GM21723 (cell line): ENCODE results near the gene ZNF684.
"Not testable (repeated sequence)": the region's sequence is repeated elsewhere in the genome, so short reads cannot be mapped to it uniquely, and the experiment has no call there.

Experiments used
- ATAC-seq: cut with Tn5 transposase; IDR thresholded peaks from one replicate; pipeline ENCODE4 v1.9.1; 2021; ENCODE audit warnings: mild to moderate bottlenecking, moderate library complexity; ENCODE audit not compliant: unreplicated experiment

Gene ZNF684

GRCh38 chr1:40567825-40568224 is 36.4 kb downstream of the ZNF684 start:
- ATAC-seq = no peak

DNA sequence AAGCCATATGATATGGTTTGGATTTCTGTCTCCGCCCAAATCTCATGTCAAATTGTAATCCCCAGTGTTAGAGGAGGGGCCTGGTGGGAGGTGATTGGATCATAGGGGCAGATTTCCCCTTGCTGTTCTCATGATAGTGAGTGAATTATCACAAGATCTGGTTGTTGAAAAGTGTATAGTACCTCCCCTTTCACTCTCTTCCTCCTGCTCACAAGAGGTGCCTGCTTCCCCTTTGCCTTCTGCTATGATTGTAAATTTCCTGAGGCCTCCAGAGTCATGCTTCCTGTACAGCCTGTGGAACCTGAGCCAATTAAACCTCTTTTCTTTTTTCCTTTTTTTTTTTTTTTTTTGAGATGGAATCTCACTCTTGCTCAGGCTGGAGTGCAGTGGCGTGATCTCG is 43.4 kb downstream of the ZNF684 start:
- ATAC-seq = not testable (repeated sequence)

- no peak for ATAC-seq
These were observed 43.9 kb downstream of the ZNF684 start for GRCh38 chr1:40575336-40575735.

DNA sequence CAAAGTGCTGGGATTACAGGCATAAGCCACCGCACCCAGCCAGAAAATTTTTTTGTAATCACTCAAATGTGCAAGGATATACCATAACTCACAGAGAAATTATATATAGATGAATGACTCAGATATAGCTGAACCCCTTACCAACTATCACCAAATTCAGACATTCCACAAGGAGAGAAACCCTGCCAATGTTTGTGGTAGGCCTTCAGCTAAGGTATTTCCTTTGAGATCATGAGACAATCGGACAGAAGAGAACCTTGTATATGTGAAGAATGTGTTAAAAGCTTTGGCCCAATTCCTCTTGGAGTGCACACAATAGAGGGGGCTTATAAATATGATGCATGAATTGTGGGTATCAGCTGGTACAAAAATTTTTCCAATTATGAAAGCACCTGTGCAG is 50.7 kb downstream of the ZNF684 start:
- ATAC-seq = no peak

- ATAC-seq = no peak
These were observed 52.5 kb downstream of the ZNF684 start for GRCh38 chr1:40583980-40584379.

DNA sequence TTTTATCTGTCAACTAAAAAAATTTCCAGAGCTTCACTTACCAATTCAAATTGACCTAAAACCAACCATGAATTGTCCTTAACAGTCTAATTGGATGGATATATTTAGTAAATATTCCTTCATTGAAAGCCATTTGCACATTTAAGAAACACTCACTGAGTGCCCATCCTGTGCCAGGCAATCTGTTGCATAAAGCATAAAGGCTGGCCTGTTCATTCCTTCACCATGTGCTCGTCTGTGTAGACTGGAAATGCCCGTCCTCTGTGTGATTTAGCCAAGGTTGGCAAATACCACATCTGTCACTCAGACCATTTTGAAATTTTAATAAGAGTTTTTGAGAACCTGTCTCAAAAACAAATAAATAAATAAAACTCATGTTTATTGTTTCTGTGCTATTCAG is 57.1 kb downstream of the ZNF684 start:
- no peak for ATAC-seq

DNA sequence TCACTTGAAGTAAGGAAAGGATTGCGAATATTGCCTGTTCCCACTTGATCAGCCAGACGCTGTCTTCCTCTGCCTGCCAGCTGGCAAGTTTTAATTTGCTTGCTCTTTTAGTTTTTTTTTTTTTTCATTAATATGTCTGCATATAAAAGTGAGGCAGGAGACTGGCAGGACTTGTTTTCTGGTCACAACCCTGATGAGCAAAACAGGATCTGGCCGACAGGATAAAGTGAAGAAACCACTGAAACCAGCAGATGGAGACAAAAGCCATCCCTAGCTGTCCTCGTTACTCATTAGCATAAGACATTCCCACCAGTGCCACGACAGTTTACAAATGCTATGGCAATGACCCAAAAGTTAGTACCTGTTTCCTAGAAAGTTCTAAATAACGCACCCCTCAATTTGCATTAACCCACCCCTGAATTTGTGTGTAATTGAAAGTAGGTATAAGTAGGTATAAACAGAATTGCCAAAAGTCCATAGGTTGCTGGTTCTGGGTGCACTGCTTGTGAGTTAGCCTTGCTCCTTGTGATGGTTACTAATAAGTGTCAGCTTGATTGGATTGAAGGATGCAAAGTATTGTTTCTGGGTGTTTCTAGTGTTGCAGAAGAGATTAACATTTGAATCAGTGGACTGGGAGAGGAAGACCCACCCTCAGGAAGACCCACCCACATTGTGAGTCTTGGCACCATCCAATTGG is 60.8 kb downstream of the ZNF684 start:
- ATAC-seq = no peak

- ATAC-seq = no peak
These were observed 62.2 kb downstream of the ZNF684 start for GRCh38 chr1:40593449-40594186.

DNA sequence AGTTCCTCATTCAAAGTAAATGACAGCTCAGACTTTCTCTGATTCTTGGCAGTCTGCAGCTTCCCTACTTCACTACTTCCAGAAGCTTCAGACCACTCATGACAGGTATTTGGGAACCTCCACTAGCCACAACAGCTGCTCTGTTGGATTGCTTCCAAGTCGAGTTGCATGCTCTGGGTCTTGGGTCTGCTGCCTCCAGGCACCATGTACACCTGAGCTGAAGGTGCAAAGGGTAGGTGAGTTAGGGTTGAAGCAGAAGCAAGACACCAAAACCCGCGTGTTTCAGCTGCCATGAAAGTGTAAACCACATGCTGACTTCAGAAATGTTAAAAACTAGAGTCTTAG is 62.7 kb downstream of the ZNF684 start:
- ATAC-seq = no peak

GRCh38 chr1:40595623-40596022 is 64.2 kb downstream of the ZNF684 start:
- no peak for ATAC-seq
